22Rv1 (cell line): ENCODE data around the gene ZFP36.

Experiments used
- H3K27ac ChIP-seq: fragments of 450-650 bp; 2 replicates; pipeline ENCODE4 v1.5.1; 2017
- CTCF ChIP-seq: fragments of 450-650 bp; IDR thresholded peaks from 2 replicates; pipeline ENCODE4 v1.5.1; 2017; ENCODE audit warnings: mild to moderate bottlenecking
- ZFX ChIP-seq: fragments of 450-650 bp; IDR thresholded peaks from 2 replicates; pipeline ENCODE4 v1.6.1; 2017; ENCODE audit warnings: antibody characterized with exemption, borderline replicate concordance

Gene ZFP36

DNA sequence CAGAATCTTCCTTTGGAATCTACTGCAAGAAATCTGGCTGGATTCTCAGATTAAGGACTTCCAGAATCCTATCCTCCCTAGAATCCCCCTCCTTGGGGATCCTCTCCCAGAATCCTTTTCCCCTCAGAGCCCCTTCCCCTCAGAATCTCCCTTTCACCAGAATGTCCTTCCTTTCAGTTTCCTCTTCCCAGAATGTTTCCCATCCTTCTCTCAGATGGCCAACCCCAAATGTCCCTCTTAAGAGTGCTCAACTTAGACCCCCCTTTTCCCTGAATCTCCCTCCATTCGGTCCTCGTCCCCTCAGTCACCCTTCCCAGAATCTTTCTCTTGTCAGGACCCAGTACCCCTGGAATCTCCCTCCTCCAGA, 29.7 kb downstream of the ZFP36 start:
- TF ChIP-seq CTCF (no peak), ZFX (no peak)
- H3K27ac ChIP-seq: peak overlapping the region; percentile 85

GRCh38 chr19:39438270-39438934, 31.8 kb downstream of the ZFP36 start:
- H3K27ac ChIP-seq: no peak overlapping the region
- TF ChIP-seq ZFX: no peak
- no peak for TF ChIP-seq CTCF

DNA sequence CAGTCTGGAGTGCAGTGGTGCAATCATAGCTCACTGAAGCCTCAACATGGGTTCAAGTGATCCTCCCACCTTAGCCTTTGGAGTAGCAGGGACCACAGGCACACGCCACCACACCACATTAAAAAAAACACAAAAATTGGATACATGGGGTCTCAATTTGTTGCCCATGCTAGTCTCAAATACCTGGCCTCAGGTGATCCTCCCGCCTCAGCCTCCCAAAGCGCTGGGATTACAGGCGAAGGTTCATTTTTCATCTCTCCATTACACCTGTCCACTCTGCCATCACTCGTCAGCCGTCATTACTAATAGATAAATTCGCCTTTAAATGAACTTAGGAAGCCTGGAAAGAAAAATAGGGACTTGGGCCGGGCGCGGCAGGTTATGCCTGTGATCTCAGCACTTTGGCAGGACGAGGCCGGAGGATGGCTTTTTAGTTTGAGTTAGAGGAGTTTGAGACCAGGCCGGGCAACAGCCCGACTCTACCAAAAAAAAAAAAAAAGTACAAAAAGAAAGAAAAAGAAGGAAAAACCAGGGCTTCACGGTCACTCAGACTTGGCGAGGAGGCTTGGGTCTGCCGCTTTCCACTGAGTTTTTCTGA, 38.0 kb downstream of the ZFP36 start:
- TF ChIP-seq ZFX: no peak
- TF ChIP-seq CTCF: no peak
- peak overlapping the region; percentile 90 for H3K27ac ChIP-seq

DNA sequence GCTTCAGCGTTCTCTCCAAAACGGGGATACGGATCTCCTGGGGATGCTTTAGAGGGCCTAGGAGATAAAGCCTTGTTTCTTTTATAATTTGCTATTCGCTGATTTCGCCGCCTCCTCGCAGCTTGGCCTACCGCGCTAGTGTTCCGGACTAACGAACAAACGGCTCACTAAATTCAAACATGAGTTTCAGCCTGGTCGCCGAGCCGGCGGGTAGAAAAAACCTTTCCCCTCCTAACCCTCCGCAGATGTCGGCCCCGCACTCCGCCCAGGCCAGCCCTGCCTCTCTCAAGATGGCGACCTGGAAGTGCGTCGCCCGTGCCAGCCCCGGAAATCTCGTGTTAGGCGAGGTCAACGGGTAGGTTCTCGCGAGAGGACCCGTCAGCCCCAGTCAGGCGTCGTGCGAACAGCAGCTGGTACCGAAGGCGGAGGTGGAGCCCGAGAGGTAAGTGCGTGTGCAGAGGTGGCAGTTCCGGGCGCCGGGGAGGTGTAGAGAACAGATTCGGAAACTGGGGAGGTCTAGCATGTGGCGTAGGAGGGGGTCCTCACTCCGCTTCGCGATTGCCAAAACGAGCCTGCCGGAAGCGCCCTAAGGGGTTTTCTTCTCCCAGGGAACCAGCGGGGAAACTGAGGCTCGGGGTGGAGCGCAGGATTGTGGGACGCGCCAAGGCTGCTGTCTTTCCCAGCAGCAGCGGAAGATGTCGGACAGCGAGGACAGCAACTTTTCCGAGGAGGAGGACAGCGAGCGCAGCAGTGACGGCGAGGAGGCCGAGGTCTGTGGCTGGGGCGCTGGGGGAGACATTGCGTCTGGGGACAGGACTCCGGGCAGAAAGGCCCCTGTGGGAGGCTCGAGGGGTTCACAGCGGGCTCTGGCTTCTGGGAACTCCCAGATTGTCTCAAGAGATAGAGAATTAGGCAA, 38.8 kb downstream of the ZFP36 start, which contains the start of gene SUPT5H:
Gene SUPT5H, plus strand, starts transcription at position 387 of the 916 bp plus-strand sequence. Its CDS starts 309 bp downstream, at position 696.
- no peak for TF ChIP-seq CTCF
- no peak for TF ChIP-seq ZFX
- H3K27ac ChIP-seq: peak within 1 kb of the TSS; percentile 90

GRCh38 chr19:39446365-39447084, 39.9 kb downstream of the ZFP36 start:
- TF ChIP-seq CTCF (no peak), ZFX (no peak)
- peak overlapping the region; percentile 90 for H3K27ac ChIP-seq

- 0 out of 2 replicates have a peak overlapping the region, but pooled peaks have one; percentile 28 for H3K27ac ChIP-seq
- no peak for TF ChIP-seq CTCF
- no peak for TF ChIP-seq ZFX
These were observed 41.6 kb downstream of the ZFP36 start for GRCh38 chr19:39448271-39448670.
